ENCODE data around the gene SMCP.

The SMCP gene

GRCh38 chr1:152912471-152912870 lies 34.3 kb downstream of the SMCP start:
- no peaks in the 10 kb centered on the region for H3K27me3 ChIP-seq (ENCODE audit: control insufficient read depth, insufficient read depth, low read length)
- no peak overlapping the region for H3K4me3 ChIP-seq (ENCODE audit: low read depth, low read length)
- no peak overlapping the region for H3K9ac ChIP-seq (ENCODE audit: low read depth, low read length)

GRCh38 chr1:152912900-152913299 lies 34.8 kb downstream of the SMCP start:
- no peaks in the 10 kb centered on the region for H3K36me3 ChIP-seq (ENCODE audit: control insufficient read depth, insufficient read depth, low read length)
- H3K27ac ChIP-seq (ENCODE audit: low read depth, low read length) = no peak overlapping the region
- H3K4me1 ChIP-seq (ENCODE audit: control insufficient read depth, insufficient read depth, low read length) = no peaks in the 10 kb centered on the region
- no peaks in the 10 kb centered on the region for H3K27me3 ChIP-seq (ENCODE audit: control insufficient read depth, insufficient read depth, low read length)
- peaks cover 86% of the 10 kb centered on the region for H3K9me3 ChIP-seq (ENCODE audit: control insufficient read depth, insufficient read depth, low read length)
- H3K4me3 ChIP-seq (ENCODE audit: low read depth, low read length) = no peak overlapping the region
- no peak overlapping the region for H3K9ac ChIP-seq (ENCODE audit: low read depth, low read length)

More at GRCh38 chr1:152912471-152912870, 34.3 kb downstream of the SMCP start:
- H3K9me3 ChIP-seq (ENCODE audit: control insufficient read depth, insufficient read depth, low read length) = peaks cover 85% of the 10 kb centered on the region
- no peak overlapping the region for H3K27ac ChIP-seq (ENCODE audit: low read depth, low read length)
- no peaks in the 10 kb centered on the region for H3K4me1 ChIP-seq (ENCODE audit: control insufficient read depth, insufficient read depth, low read length)
- H3K36me3 ChIP-seq (ENCODE audit: control insufficient read depth, insufficient read depth, low read length) = no peaks in the 10 kb centered on the region

- Histone ChIP-seq H3K9me3 (ENCODE audit: control insufficient read depth, insufficient read depth, low read length) (peaks cover 65% of the 10 kb centered on the region), H3K36me3 (ENCODE audit: control insufficient read depth, insufficient read depth, low read length) (no peaks in the 10 kb centered on the region), H3K27me3 (ENCODE audit: control insufficient read depth, insufficient read depth, low read length) (no peaks in the 10 kb centered on the region)
These were observed 39.7 kb downstream of the SMCP start for GRCh38 chr1:152917794-152918193.

GRCh38 chr1:152919071-152919470 lies 40.9 kb downstream of the SMCP start:
- Histone ChIP-seq H3K4me3 (ENCODE audit: low read depth, low read length) (no peak overlapping the region), H3K36me3 (ENCODE audit: control insufficient read depth, insufficient read depth, low read length) (no peaks in the 10 kb centered on the region), H3K9ac (ENCODE audit: low read depth, low read length) (no peak overlapping the region), H3K9me3 (ENCODE audit: control insufficient read depth, insufficient read depth, low read length) (peaks cover 62% of the 10 kb centered on the region), H3K27me3 (ENCODE audit: control insufficient read depth, insufficient read depth, low read length) (no peaks in the 10 kb centered on the region), H3K27ac (ENCODE audit: low read depth, low read length) (no peak overlapping the region), H3K4me1 (ENCODE audit: control insufficient read depth, insufficient read depth, low read length) (no peaks in the 10 kb centered on the region)

More at GRCh38 chr1:152917794-152918193, 39.7 kb downstream of the SMCP start:
- no peaks in the 10 kb centered on the region for H3K4me1 ChIP-seq (ENCODE audit: control insufficient read depth, insufficient read depth, low read length)
- no peak overlapping the region for H3K9ac ChIP-seq (ENCODE audit: low read depth, low read length)
- no peak overlapping the region for H3K4me3 ChIP-seq (ENCODE audit: low read depth, low read length)
- no peak overlapping the region for H3K27ac ChIP-seq (ENCODE audit: low read depth, low read length)

- Histone ChIP-seq H3K36me3 (ENCODE audit: control insufficient read depth, insufficient read depth, low read length) (no peaks in the 10 kb centered on the region), H3K4me3 (ENCODE audit: low read depth, low read length) (no peak overlapping the region), H3K27me3 (ENCODE audit: control insufficient read depth, insufficient read depth, low read length) (no peaks in the 10 kb centered on the region), H3K9me3 (ENCODE audit: control insufficient read depth, insufficient read depth, low read length) (peaks cover 63% of the 10 kb centered on the region), H3K4me1 (ENCODE audit: control insufficient read depth, insufficient read depth, low read length) (no peaks in the 10 kb centered on the region), H3K27ac (ENCODE audit: low read depth, low read length) (no peak overlapping the region), H3K9ac (ENCODE audit: low read depth, low read length) (no peak overlapping the region)
These were observed 46.1 kb downstream of the SMCP start for GRCh38 chr1:152924191-152924590.

GRCh38 chr1:152926091-152926490 lies 48.0 kb downstream of the SMCP start:
- Histone ChIP-seq H3K9ac (ENCODE audit: low read depth, low read length) (no peak overlapping the region), H3K27ac (ENCODE audit: low read depth, low read length) (no peak overlapping the region), H3K4me3 (ENCODE audit: low read depth, low read length) (no peak overlapping the region), H3K4me1 (ENCODE audit: control insufficient read depth, insufficient read depth, low read length) (no peaks in the 10 kb centered on the region), H3K36me3 (ENCODE audit: control insufficient read depth, insufficient read depth, low read length) (no peaks in the 10 kb centered on the region), H3K9me3 (ENCODE audit: control insufficient read depth, insufficient read depth, low read length) (peaks cover 65% of the 10 kb centered on the region), H3K27me3 (ENCODE audit: control insufficient read depth, insufficient read depth, low read length) (no peaks in the 10 kb centered on the region)

- H3K4me1 ChIP-seq (ENCODE audit: control insufficient read depth, insufficient read depth, low read length) = no peaks in the 10 kb centered on the region
- H3K27ac ChIP-seq (ENCODE audit: low read depth, low read length) = no peak overlapping the region
- H3K36me3 ChIP-seq (ENCODE audit: control insufficient read depth, insufficient read depth, low read length) = no peaks in the 10 kb centered on the region
- H3K9me3 ChIP-seq (ENCODE audit: control insufficient read depth, insufficient read depth, low read length) = peaks cover 60% of the 10 kb centered on the region
- H3K27me3 ChIP-seq (ENCODE audit: control insufficient read depth, insufficient read depth, low read length) = no peaks in the 10 kb centered on the region
- no peak overlapping the region for H3K9ac ChIP-seq (ENCODE audit: low read depth, low read length)
- H3K4me3 ChIP-seq (ENCODE audit: low read depth, low read length) = no peak overlapping the region
These were observed 50.5 kb downstream of the SMCP start for GRCh38 chr1:152928671-152929070.

GRCh38 chr1:152932170-152932811 lies 54.2 kb downstream of the SMCP start:
- no peaks in the 10 kb centered on the region for H3K36me3 ChIP-seq (ENCODE audit: control insufficient read depth, insufficient read depth, low read length)
- H3K4me1 ChIP-seq (ENCODE audit: control insufficient read depth, insufficient read depth, low read length) = no peaks in the 10 kb centered on the region
- H3K27ac ChIP-seq (ENCODE audit: low read depth, low read length) = no peak overlapping the region
- no peak overlapping the region for H3K4me3 ChIP-seq (ENCODE audit: low read depth, low read length)
- peaks cover 54% of the 10 kb centered on the region for H3K9me3 ChIP-seq (ENCODE audit: control insufficient read depth, insufficient read depth, low read length)
- no peaks in the 10 kb centered on the region for H3K27me3 ChIP-seq (ENCODE audit: control insufficient read depth, insufficient read depth, low read length)
- H3K9ac ChIP-seq (ENCODE audit: low read depth, low read length) = no peak overlapping the region

- no peaks in the 10 kb centered on the region for H3K36me3 ChIP-seq (ENCODE audit: control insufficient read depth, insufficient read depth, low read length)
- H3K27ac ChIP-seq (ENCODE audit: low read depth, low read length) = no peak overlapping the region
- no peaks in the 10 kb centered on the region for H3K27me3 ChIP-seq (ENCODE audit: control insufficient read depth, insufficient read depth, low read length)
- H3K4me1 ChIP-seq (ENCODE audit: control insufficient read depth, insufficient read depth, low read length) = no peaks in the 10 kb centered on the region
- no peak overlapping the region for H3K9ac ChIP-seq (ENCODE audit: low read depth, low read length)
- H3K4me3 ChIP-seq (ENCODE audit: low read depth, low read length) = no peak overlapping the region
- H3K9me3 ChIP-seq (ENCODE audit: control insufficient read depth, insufficient read depth, low read length) = peaks cover 53% of the 10 kb centered on the region
These were observed 55.1 kb downstream of the SMCP start for GRCh38 chr1:152933196-152933595.

Data from HUES48 (cell line).